H9 (cell line): ENCODE results near the gene AFMID. TPM values are rescaled to one million over a fixed set of nuclear protein-coding genes. Genes with fewer than 3 reads are reported as not detected.

Experiments
- DNase-seq: peaks from one replicate; pipeline ENCODE4 v3.0.0-alpha.2; 2017
- H2AFZ ChIP-seq: one replicate; pipeline ENCODE4 v1.6.1; 2013; ENCODE audit warnings: mild to moderate bottlenecking, low read length, control low read depth, moderate library complexity
- H2AK5ac ChIP-seq: 2 replicates; pipeline ENCODE4 v1.6.1; 2013; ENCODE audit warnings: low read length, control low read depth, mixed read lengths; ENCODE audit not compliant: insufficient read length
- H2BK120ac ChIP-seq: one replicate; pipeline ENCODE4 v1.6.1; 2013; ENCODE audit warnings: low read depth, mild to moderate bottlenecking, low read length, control low read depth, inconsistent platforms; ENCODE audit not compliant: poor library complexity, severe bottlenecking
- H2BK12ac ChIP-seq: 2 replicates; pipeline ENCODE4 v1.6.1; 2013; ENCODE audit warnings: low read length, control low read depth, mixed read lengths, low read depth; ENCODE audit not compliant: insufficient read length
- H2BK15ac ChIP-seq: 2 replicates; pipeline ENCODE4 v1.6.1; 2013; ENCODE audit warnings: low read depth, low read length, control low read depth
- H2BK20ac ChIP-seq: one replicate; pipeline ENCODE4 v1.6.1; 2013; ENCODE audit warnings: low read depth, mild to moderate bottlenecking, low read length, control low read depth, inconsistent platforms; ENCODE audit not compliant: poor library complexity, severe bottlenecking
- H2BK5ac ChIP-seq: 2 replicates; pipeline ENCODE4 v1.6.1; 2013; ENCODE audit warnings: low read length, control low read depth, mixed read lengths; ENCODE audit not compliant: insufficient read length
- H3K14ac ChIP-seq: 2 replicates; pipeline ENCODE4 v1.6.1; 2013; ENCODE audit warnings: low read length, control low read depth; ENCODE audit not compliant: insufficient read depth
- H3K18ac ChIP-seq: 2 replicates; pipeline ENCODE4 v1.6.1; 2013; ENCODE audit warnings: low read depth, mild to moderate bottlenecking, mixed read lengths, low read length, control low read depth; ENCODE audit not compliant: insufficient read length
- H3K23ac ChIP-seq: 2 replicates; pipeline ENCODE4 v1.6.1; 2013; ENCODE audit warnings: low read length, control low read depth, mixed read lengths, low read depth; ENCODE audit not compliant: insufficient read length
- H3K23me2 ChIP-seq: 2 replicates; pipeline ENCODE4 v1.6.1; 2013; ENCODE audit warnings: low read depth, mild to moderate bottlenecking, mixed read lengths, low read length, control low read depth; ENCODE audit not compliant: insufficient read length, poor library complexity, severe bottlenecking
- H3K27ac ChIP-seq: 2 replicates; pipeline ENCODE4 v1.5.1; 2013; ENCODE audit warnings: low read length, control low read depth, mixed read lengths, low read depth; ENCODE audit not compliant: insufficient read length
- H3K27me3 ChIP-seq: 2 replicates; pipeline ENCODE4 v1.6.1; 2013; ENCODE audit warnings: low read length, control low read depth, inconsistent platforms; ENCODE audit not compliant: insufficient read depth
- H3K4ac ChIP-seq: 2 replicates; pipeline ENCODE4 v1.6.1; 2013; ENCODE audit warnings: low read depth, mild to moderate bottlenecking, control low read depth, inconsistent platforms, low read length, moderate library complexity
- H3K4me1 ChIP-seq: 2 replicates; pipeline ENCODE4 v1.6.1; 2013; ENCODE audit warnings: low read length, control low read depth, inconsistent platforms; ENCODE audit not compliant: insufficient read depth
- H3K4me2 ChIP-seq: 2 replicates; pipeline ENCODE4 v1.6.1; 2013; ENCODE audit warnings: low read length, control low read depth, mixed read lengths; ENCODE audit not compliant: insufficient read length, insufficient read depth
- H3K56ac ChIP-seq: 2 replicates; pipeline ENCODE4 v1.6.1; 2013; ENCODE audit warnings: low read depth, mild to moderate bottlenecking, mixed read lengths, low read length, control low read depth; ENCODE audit not compliant: insufficient read length
- H3K79me1 ChIP-seq: 2 replicates; pipeline ENCODE4 v1.6.1; 2013; ENCODE audit warnings: low read depth, mild to moderate bottlenecking, moderate library complexity, low read length, control low read depth, inconsistent platforms; ENCODE audit not compliant: insufficient read depth, poor library complexity, severe bottlenecking
- H3K79me2 ChIP-seq: 2 replicates; pipeline ENCODE4 v1.6.1; 2013; ENCODE audit warnings: low read length, control low read depth, inconsistent platforms; ENCODE audit not compliant: insufficient read depth
- H3K9ac ChIP-seq: 2 replicates; pipeline ENCODE4 v1.6.1; 2013; ENCODE audit warnings: low read length, control low read depth, mixed read lengths; ENCODE audit not compliant: insufficient read length; ENCODE audit errors: extremely low read depth
- H3K9me3 ChIP-seq: one replicate; pipeline ENCODE4 v1.6.1; 2013; ENCODE audit warnings: low read depth, low read length, inconsistent platforms; ENCODE audit not compliant: control insufficient read depth
- H3T11ph ChIP-seq: one replicate; pipeline ENCODE4 v1.6.1; 2013; ENCODE audit warnings: mild to moderate bottlenecking, low read length, control low read depth, inconsistent platforms
- H4K20me1 ChIP-seq: one replicate; pipeline ENCODE4 v1.6.1; 2013; ENCODE audit not compliant: control insufficient read depth, insufficient read length, insufficient read depth
- H4K5ac ChIP-seq: 2 replicates; pipeline ENCODE4 v1.6.1; 2013; ENCODE audit warnings: low read depth, mild to moderate bottlenecking, mixed read lengths, low read length, control low read depth; ENCODE audit not compliant: insufficient read length
- H4K8ac ChIP-seq: replicated peaks from 2 replicates; pipeline ENCODE4 v1.6.1; 2013; ENCODE audit warnings: low read length, control low read depth, mixed read lengths, low read depth; ENCODE audit not compliant: insufficient read length
- H4K91ac ChIP-seq: 2 replicates; pipeline ENCODE4 v1.6.1; 2013; ENCODE audit warnings: low read depth, mild to moderate bottlenecking, moderate library complexity, mixed read lengths, low read length, control low read depth; ENCODE audit not compliant: insufficient read length
- H3K27ac Mint-ChIP-seq, 3 experiments: 2 replicates in 2 of 3; 3 replicates in 1 of 3; pipeline ENCODE4 v1.8.0; 2020 to 2021; ENCODE audit warnings: mixed read lengths in 3 of 3, mild to moderate bottlenecking in 1 of 3, moderate library complexity in 1 of 3
- H3K27me3 Mint-ChIP-seq: 2 replicates; pipeline ENCODE4 v1.8.0; 2021; ENCODE audit warnings: low read depth, mild to moderate bottlenecking, moderate library complexity, mixed read lengths
- H3K36me3 Mint-ChIP-seq, 3 experiments: 2 replicates in 2 of 3; 3 replicates in 1 of 3; pipeline ENCODE4 v1.8.0; 2020 to 2021; ENCODE audit warnings: low read depth in 3 of 3, mixed read lengths in 3 of 3; ENCODE audit not compliant: insufficient read depth in 1 of 3
- H3K4me1 Mint-ChIP-seq, 2 experiments: 2 replicates each; pipeline ENCODE4 v1.8.0; 2020; ENCODE audit warnings: mixed read lengths in 2 of 2
- H3K4me3 Mint-ChIP-seq, 2 experiments: 2 replicates in 1 of 2; 3 replicates in 1 of 2; pipeline ENCODE4 v1.8.0; 2020 to 2021; ENCODE audit warnings: mild to moderate bottlenecking in 2 of 2, mixed read lengths in 2 of 2, moderate library complexity in 1 of 2
- H3K9me3 Mint-ChIP-seq, 2 experiments: 2 replicates in 1 of 2; 3 replicates in 1 of 2; pipeline ENCODE4 v1.8.0; 2020; ENCODE audit warnings: mild to moderate bottlenecking in 2 of 2, mixed read lengths in 2 of 2, moderate library complexity in 1 of 2
- WGBS: extraction: QIAGEN DNeasy Blood & Tissue Kit; methylation state at CpG from one replicate; pipeline ENCODE4 v1.1.7; 2013; ENCODE audit warnings: missing lambda C conversion rate, low lambda C conversion rate, mixed read lengths; ENCODE audit not compliant: insufficient read length; ENCODE audit errors: extremely low coverage; 5-methylcytosine and 5-hydroxymethylcytosine counted together
- total RNA-seq: library from RNA; stranded (reverse); gene quantifications from 2 replicates; pipeline ENCODE4 v1.2.1, GENCODE V29; 2021
- TF ChIP-seq, protein P1 (sequence below): fragments of 200-600 bp; sonication (generic); conservative IDR thresholded peaks from 3 replicates; pipeline ENCODE4 v1.8.0; 2021; ENCODE audit warnings: antibody characterized with exemption, mild to moderate bottlenecking

Gene AFMID
- total RNA-seq, 1 experiment from 2014 or later = 64.1 TPM

DNA sequence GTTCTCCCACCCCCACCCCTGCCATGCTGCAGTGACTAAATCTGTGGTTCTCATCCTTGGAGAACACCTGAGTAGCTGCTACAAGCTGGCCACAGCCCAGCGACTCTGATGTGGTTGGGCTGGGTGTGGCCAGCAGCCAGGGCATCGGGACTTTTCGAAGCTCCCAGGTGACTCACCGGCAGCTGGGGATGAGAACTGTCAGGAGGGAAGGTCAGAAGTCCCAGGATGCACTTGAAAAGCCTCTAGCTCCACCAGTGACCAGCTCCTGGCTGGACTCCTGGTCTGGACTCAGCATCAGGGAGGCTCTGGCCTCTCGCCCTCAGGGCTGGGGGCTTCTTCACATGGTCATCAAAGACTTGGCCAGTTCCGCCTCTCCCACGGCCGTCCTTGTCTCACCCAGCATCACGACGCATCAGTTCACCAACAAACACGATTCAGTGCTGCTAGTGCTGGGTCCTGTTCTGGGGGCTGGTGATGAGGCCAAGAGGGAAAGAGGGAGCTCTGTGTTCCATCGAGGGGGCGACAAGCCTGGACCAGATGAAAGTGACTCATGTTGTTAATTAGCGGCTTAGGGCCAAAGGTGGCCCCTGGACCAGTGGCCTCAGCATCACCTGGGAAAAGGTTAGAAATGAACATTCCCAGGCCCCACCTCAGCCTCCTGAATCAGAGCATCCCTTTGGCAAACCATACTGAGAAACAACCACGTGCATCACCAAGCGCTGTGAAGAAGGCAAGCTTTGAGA is 44.9 kb upstream of the AFMID start:
- Histone ChIP-seq H2BK5ac (no peak overlapping the region), H3K4me1 (peaks cover 3% of the 10 kb centered on the region; the same call in 1 of the 2 replicates), H2AFZ (no peak overlapping the region), H2BK12ac (no peak overlapping the region), H3K4me2 (no peak overlapping the region), H2AK5ac (no peak overlapping the region), H3K79me2 (no peaks in the 10 kb centered on the region), H4K20me1 (no peaks in the 10 kb centered on the region), H3K27ac (no peak overlapping the region), H3K18ac (no peak overlapping the region), H4K5ac (no peak overlapping the region), H3T11ph (no peak overlapping the region), H3K9me3 (no peaks in the 10 kb centered on the region), H3K79me1 (no peaks in the 10 kb centered on the region), H3K4ac (no peak overlapping the region), H2BK15ac (no peak overlapping the region), H2BK120ac (no peak overlapping the region), H3K23ac (no peak overlapping the region), H3K27me3 (no peaks in the 10 kb centered on the region), H3K23me2 (no peaks in the 10 kb centered on the region), H3K9ac (no peak overlapping the region), H4K91ac (no peak overlapping the region), H4K8ac (no peak overlapping the region), H3K14ac (no peak overlapping the region), H3K56ac (no peak overlapping the region), H2BK20ac (no peak overlapping the region)
- no peaks in the 10 kb centered on the region for H3K36me3 Mint-ChIP-seq
- no peaks in the 10 kb centered on the region; a peak in 1 of 5 replicates for H3K9me3 Mint-ChIP-seq
- no peak overlapping the region for H3K4me3 Mint-ChIP-seq
- peaks cover 2% of the 10 kb centered on the region; the same call in 1 of the 2 replicates for H3K27me3 Mint-ChIP-seq
- peaks cover 3 to 25% of the 10 kb centered on the region in 2 experiments for H3K4me1 Mint-ChIP-seq
- TF ChIP-seq, protein P1, sequence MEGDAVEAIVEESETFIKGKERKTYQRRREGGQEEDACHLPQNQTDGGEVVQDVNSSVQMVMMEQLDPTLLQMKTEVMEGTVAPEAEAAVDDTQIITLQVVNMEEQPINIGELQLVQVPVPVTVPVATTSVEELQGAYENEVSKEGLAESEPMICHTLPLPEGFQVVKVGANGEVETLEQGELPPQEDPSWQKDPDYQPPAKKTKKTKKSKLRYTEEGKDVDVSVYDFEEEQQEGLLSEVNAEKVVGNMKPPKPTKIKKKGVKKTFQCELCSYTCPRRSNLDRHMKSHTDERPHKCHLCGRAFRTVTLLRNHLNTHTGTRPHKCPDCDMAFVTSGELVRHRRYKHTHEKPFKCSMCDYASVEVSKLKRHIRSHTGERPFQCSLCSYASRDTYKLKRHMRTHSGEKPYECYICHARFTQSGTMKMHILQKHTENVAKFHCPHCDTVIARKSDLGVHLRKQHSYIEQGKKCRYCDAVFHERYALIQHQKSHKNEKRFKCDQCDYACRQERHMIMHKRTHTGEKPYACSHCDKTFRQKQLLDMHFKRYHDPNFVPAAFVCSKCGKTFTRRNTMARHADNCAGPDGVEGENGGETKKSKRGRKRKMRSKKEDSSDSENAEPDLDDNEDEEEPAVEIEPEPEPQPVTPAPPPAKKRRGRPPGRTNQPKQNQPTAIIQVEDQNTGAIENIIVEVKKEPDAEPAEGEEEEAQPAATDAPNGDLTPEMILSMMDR = no peak
- no CpG with 5 or more reads among the region's 16 CpGs for WGBS
- H3K27ac Mint-ChIP-seq = no peak overlapping the region; a peak in 1 of 7 replicates
- no peak for DNase-seq
